Motor neuron (in vitro differentiated cells): ENCODE measurements around the gene ATAD5. TPM values are rescaled to one million over a fixed set of nuclear protein-coding genes. Genes with fewer than 3 reads are reported as not detected.
"Not testable (repeated sequence)": the region's sequence is repeated elsewhere in the genome, so short reads cannot be mapped to it uniquely, and the experiment has no call there.

ENCODE experiments used
- ATAC-seq, 8 experiments: fragments of 200-7000 bp; cut with Tn5 transposase; replicated peaks in 6 of 8; 2 replicates each; pipeline ENCODE4 v1.8.0; 2021; ENCODE audit warnings: mild to moderate bottlenecking in 8 of 8, moderate library complexity in 8 of 8
- H3K27ac ChIP-seq, 2 donors: fragments of 250-450 bp; sonication (Bioruptor Pico); 2 replicates each; pipeline ENCODE4 v1.9.0; 2021; ENCODE audit warnings: antibody characterized with exemption in 2 of 2, mild to moderate bottlenecking in 2 of 2, moderate library complexity in 1 of 2
- H3K4me1 ChIP-seq, 2 donors: fragments of 250-450 bp; sonication (Bioruptor Pico); replicated peaks in 1 of 2; 2 replicates each; pipeline ENCODE4 v1.6.1; 2021; ENCODE audit warnings: antibody characterized with exemption in 2 of 2, mild to moderate bottlenecking in 2 of 2, moderate library complexity in 1 of 2
- H3K4me3 ChIP-seq, 5 donors: fragments of 250-450 bp; sonication (Bioruptor Pico); 2 replicates each; pipeline ENCODE4 v1.9.0; 2021; ENCODE audit warnings: antibody characterized with exemption in 5 of 5, mild to moderate bottlenecking in 5 of 5, moderate library complexity in 4 of 5
- whole genome bisulfite sequencing, 10 experiments: fragments of 450-650 bp; shearing (Covaris generic); methylation state at CpG; one replicate each; pipeline ENCODE4 v1.0.0; 2022; 5-methylcytosine and 5-hydroxymethylcytosine counted together
- in situ Hi-C, 9 experiments: fragments of 400-800 bp; cut with MboI; loops; one replicate each; pipeline ENCODE4 v1.15.0; 2021; ENCODE audit warnings: low sequenced_read_pairs in 9 of 9, low pct_unique_long_range_greater_than_20kb in 2 of 9; ENCODE audit not compliant: unreplicated experiment in 9 of 9
- total RNA-seq, 8 experiments: library from RNA; unstranded; fragments of 300-600 nt; gene quantifications; 2 replicates each; pipeline versions ENCODE4 v1.2.3 to v1.2.4, GENCODE V29; 2022

Gene ATAD5
- total RNA-seq, 8 experiments from 2014 or later, result 0.51 to 12.4 (median 3.4) TPM

- in situ Hi-C loops, result no loop called here
- Histone ChIP-seq H3K4me1 (no peaks in the 10 kb centered on the region), H3K27ac (no peak overlapping the region), H3K4me3 (no peak overlapping the region)
- no peak for ATAC-seq
- WGBS, 10 experiments, result 20 to 100% (median 88%) methylated on average over 1 to 5 of the region's 5 CpGs; no CpG with 5 or more reads in 1 of the 10 experiments
Observed at GRCh38 chr17:30897311-30897710, 65.5 kb downstream of the ATAD5 start.

GRCh38 chr17:30905742-30906100 is 74.0 kb downstream of the ATAD5 start:
- WGBS, 10 experiments, result 0 to 20% (median 5%) methylated on average over 1 to 6 of the region's 11 CpGs; no CpG with 5 or more reads in 1 of the 10 experiments
- Histone ChIP-seq H3K4me1 (peaks cover 7 to 11% of the 10 kb centered on the region in 2 donors), H3K27ac (peak overlapping the region; percentile 78 to 88), H3K4me3 (peak overlapping the region; percentile 50 to 94 (median 85))
- peak in 4 of 8 experiments; percentile 46 to 53 (median 49) for ATAC-seq
- in situ Hi-C loops, result no loop called here

- peak; percentile 96 to 99 (median 98) for ATAC-seq
- in situ Hi-C loops, result no loop called here
- H3K4me1 ChIP-seq, result peaks cover 7 to 11% of the 10 kb centered on the region in 2 donors
- WGBS, 10 experiments, result 0 to 3% (median 0%) methylated on average over 2 to 23 of the region's 47 CpGs; no CpG with 5 or more reads in 2 of the 10 experiments
- peak within 1 kb of the TSS; percentile 78 to 88 for H3K27ac ChIP-seq
- H3K4me3 ChIP-seq, result peak within 1 kb of the TSS; percentile 50 to 94 (median 85)
Observed at GRCh38 chr17:30906101-30906911, 74.5 kb downstream of the ATAD5 start, which contains the start of gene TEFM. Gene TEFM (minus strand): TSS chr17:30906238. CDS start chr17:30906198, 40 bp downstream.

- H3K4me1 ChIP-seq, result peaks cover 7 to 11% of the 10 kb centered on the region in 2 donors
- no peak for ATAC-seq
- H3K27ac ChIP-seq, result no peak overlapping the region
- in situ Hi-C loops, result no loop called here
- WGBS, 10 experiments, result 75 to 100% (median 97%) methylated on average over 1 to 3 of the region's 3 CpGs; no CpG with 5 or more reads in 3 of the 10 experiments
- no peak overlapping the region for H3K4me3 ChIP-seq
Observed at GRCh38 chr17:30908717-30909420, 77.1 kb downstream of the ATAD5 start.

GRCh38 chr17:30910151-30910550 is 78.4 kb downstream of the ATAD5 start:
- H3K4me1 ChIP-seq, in situ Hi-C loops, H3K27ac ChIP-seq, ATAC-seq, H3K4me3 ChIP-seq: not testable (repeated sequence)
- 60 to 100% (median 94%) methylated on average over 1 to 5 of the region's 7 CpGs; no CpG with 5 or more reads in 2 of the 10 experiments for WGBS, 10 experiments

- Histone ChIP-seq H3K4me1 (no peaks in the 10 kb centered on the region), H3K4me3 (no peak overlapping the region), H3K27ac (no peak overlapping the region)
- in situ Hi-C loops, result no loop called here
- no peak for ATAC-seq
Observed at GRCh38 chr17:30913955-30914354, 82.2 kb downstream of the ATAD5 start.

GRCh38 chr17:30915833-30916611 is 84.3 kb downstream of the ATAD5 start:
- Histone ChIP-seq H3K4me1 (no peaks in the 10 kb centered on the region), H3K4me3 (no peak overlapping the region), H3K27ac (no peak overlapping the region)
- WGBS, 10 experiments, result 33 to 92% (median 59%) methylated on average over 1 to 5 of the region's 5 CpGs
- ATAC-seq, result no peak
- in situ Hi-C loops, result no loop called here

- in situ Hi-C loops, result no loop called here
Observed at GRCh38 chr17:30917050-30917449, 85.3 kb downstream of the ATAD5 start.

GRCh38 chr17:30920282-30920681 is 88.5 kb downstream of the ATAD5 start:
- peak in 4 of 8 experiments; percentile 4 to 37 (median 16) for ATAC-seq
- H3K27ac ChIP-seq, result no peak overlapping the region
- no peak overlapping the region for H3K4me3 ChIP-seq
- no peaks in the 10 kb centered on the region for H3K4me1 ChIP-seq
- 18 to 80% (median 44%) methylated on average over 1 to 3 of the region's 4 CpGs; no CpG with 5 or more reads in 4 of the 10 experiments for WGBS, 10 experiments
- in situ Hi-C loops, result no loop called here

More at GRCh38 chr17:30917050-30917449, 85.3 kb downstream of the ATAD5 start:
- Histone ChIP-seq H3K4me1 (no peaks in the 10 kb centered on the region), H3K4me3 (no peak overlapping the region), H3K27ac (no peak overlapping the region)
- ATAC-seq, result no peak

- peak in 2 of 8 experiments; percentile 28 to 50 for ATAC-seq
- in situ Hi-C loops, result no loop called here
- WGBS, 10 experiments, result 59 to 100% (median 87%) methylated on average over 1 to 9 of the region's 11 CpGs
- Histone ChIP-seq H3K27ac (no peak overlapping the region), H3K4me1 (no peaks in the 10 kb centered on the region), H3K4me3 (no peak overlapping the region)
Observed at GRCh38 chr17:30920683-30921543, 89.1 kb downstream of the ATAD5 start.

GRCh38 chr17:30921544-30922196 is 89.9 kb downstream of the ATAD5 start, which contains the start of gene ADAP2:
Gene ADAP2 (plus strand): TSS chr17:30921945. CDS start chr17:30922015, 70 bp downstream.
- H3K4me3 ChIP-seq, result peak within 1 kb of the TSS; percentile 24 to 40 (median 38)
- in situ Hi-C loops, result no loop called here
- peak; percentile 81 to 91 (median 84) for ATAC-seq
- H3K27ac ChIP-seq, result no peak within 1 kb of the TSS
- WGBS, 10 experiments, result 9 to 50% (median 32%) methylated on average over 1 to 16 of the region's 60 CpGs; no CpG with 5 or more reads in 2 of the 10 experiments
- H3K4me1 ChIP-seq, result no peaks in the 10 kb centered on the region
